RPMI7951 (cell line): ENCODE results near the gene TMEM38A. TPM values are rescaled to one million over a fixed set of nuclear protein-coding genes. Genes with fewer than 3 reads are reported as not detected.

Experiments
- DNase-seq: peaks from one replicate; pipeline ENCODE4 v3.0.0-alpha.2; 2012; ENCODE audit warnings: low read depth
- total RNA-seq: library from RNA; depleted of rRNA; stranded (reverse); fragments of >200 nt; shearing (Covaris generic); gene quantifications from 2 replicates; pipeline ENCODE4 v1.2.3, GENCODE V29; 2014; rRNA removed

Gene TMEM38A, protein sequence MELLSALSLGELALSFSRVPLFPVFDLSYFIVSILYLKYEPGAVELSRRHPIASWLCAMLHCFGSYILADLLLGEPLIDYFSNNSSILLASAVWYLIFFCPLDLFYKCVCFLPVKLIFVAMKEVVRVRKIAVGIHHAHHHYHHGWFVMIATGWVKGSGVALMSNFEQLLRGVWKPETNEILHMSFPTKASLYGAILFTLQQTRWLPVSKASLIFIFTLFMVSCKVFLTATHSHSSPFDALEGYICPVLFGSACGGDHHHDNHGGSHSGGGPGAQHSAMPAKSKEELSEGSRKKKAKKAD
- 1.3 and 3.2 TPM in 2 replicates for total RNA-seq

DNA sequence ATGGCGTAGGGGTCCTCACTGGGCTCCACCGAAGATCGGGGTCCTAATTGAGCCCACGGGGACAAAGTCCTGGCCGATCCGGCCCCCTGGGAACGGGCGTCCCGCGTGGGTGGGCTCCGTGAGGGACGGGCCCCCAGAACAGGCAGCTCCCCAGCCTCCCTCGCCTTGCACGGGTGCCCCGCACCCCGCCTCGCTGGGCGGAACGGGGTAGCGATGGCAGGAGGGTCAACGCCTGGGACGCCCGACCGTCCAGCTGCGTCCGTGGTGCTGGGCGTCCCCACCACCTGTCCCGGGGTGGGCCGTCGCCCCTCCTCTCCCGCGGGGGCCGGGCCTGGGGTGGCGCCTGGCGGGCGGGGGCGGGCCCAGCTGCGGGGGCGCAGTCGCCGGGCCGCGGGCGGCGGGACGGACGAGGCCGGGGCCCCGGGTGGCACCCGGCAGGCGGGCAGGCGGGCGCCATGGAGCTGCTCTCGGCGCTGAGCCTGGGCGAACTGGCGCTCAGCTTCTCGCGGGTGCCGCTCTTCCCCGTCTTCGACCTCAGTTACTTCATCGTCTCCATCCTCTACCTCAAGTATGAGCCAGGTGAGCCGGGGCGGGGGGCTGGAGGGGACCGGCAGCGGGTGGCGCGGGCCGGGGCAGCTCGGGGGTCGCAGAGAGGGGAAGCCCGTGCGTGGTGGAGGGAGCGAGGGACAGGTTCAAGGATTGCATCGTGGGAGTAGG, at the start of gene TMEM38A:
TSS of gene TMEM38A (plus strand) at position 377 of the 717 bp plus-strand sequence. CDS start at position 456, 79 bp downstream.
- peak; percentile 36 for DNase-seq

- DNase-seq: no peak
Observed at GRCh38 chr19:16612636-16613035, 48.3 kb upstream of the TMEM38A start.

GRCh38 chr19:16613841-16614240, 47.1 kb upstream of the TMEM38A start:
- DNase-seq: no peak

DNA sequence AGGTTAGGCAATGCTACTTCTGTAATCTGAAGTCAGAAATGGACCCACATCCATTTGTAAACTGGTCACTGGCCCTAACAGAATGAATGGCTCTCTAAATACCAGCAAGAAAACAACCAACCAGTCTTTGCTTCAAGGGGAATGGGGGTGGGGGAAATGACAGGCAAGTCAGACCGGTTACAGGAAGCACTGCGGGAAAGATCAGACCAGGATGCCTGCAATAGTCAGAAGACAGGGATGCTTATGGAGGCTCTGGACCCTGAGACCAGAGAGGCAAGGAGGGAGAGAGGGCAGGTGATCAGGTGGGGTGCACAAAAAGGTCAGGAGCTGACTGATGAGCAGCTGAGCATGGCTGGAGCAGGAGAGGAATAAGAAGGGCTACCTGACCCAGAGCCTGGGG, 46.0 kb upstream of the TMEM38A start:
- no peak for DNase-seq

- DNase-seq: peak; percentile 15
Observed at GRCh38 chr19:16615808-16616207, 45.1 kb upstream of the TMEM38A start.

DNA sequence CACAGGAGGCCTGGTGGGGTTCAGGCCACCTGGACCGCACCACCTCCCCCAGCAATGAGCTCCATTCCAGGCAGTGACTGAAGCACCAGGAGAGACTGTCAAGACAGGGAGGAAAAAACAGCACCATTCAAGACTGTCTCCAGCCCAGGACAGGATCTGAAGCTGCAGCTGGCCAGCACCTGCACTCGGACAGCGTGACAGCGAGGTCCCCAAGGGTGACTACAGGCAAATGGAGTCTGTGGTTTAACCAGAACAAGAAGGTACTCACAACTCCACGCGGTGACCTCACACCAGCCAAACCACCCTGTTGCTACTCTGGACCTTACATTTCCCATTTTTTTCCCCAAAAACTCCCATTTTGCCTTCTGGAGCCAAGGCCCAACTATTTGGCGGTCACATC, 42.7 kb upstream of the TMEM38A start:
- no peak for DNase-seq

- DNase-seq: no peak
Observed at GRCh38 chr19:16619457-16619856, 41.5 kb upstream of the TMEM38A start.

GRCh38 chr19:16620018-16620417, 40.9 kb upstream of the TMEM38A start:
- no peak for DNase-seq

GRCh38 chr19:16620584-16620983, 40.4 kb upstream of the TMEM38A start:
- no peak for DNase-seq

DNA sequence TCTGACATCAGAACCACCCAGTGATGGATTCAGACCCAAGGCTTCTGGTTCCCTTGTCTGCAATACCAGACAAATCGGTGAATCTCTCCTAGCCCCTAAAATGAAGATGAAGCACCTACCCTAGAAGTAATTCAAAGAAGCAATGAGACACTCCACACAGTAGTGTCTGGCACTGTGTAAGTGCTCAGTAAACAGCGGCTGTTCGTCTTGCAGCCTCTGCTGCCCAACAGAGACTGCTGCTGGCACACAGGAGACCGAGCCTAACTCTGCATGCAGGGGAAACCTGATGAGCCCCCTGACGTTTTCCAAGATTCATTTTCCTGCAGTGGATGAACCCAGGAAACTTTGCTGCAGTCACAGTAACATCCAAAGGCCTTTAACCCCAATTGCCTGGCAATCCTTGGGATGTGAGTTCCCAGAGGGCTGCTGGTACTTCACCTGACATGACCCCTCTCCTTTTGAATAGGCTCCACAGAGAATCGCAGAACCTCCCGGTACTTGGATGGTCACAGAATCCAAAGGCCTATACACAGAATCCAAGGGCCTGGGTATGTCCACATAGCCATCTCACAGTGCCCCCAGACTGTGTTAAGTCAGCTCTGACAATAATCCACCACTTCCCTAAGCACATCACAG, 39.7 kb upstream of the TMEM38A start:
- no peak for DNase-seq

DNA sequence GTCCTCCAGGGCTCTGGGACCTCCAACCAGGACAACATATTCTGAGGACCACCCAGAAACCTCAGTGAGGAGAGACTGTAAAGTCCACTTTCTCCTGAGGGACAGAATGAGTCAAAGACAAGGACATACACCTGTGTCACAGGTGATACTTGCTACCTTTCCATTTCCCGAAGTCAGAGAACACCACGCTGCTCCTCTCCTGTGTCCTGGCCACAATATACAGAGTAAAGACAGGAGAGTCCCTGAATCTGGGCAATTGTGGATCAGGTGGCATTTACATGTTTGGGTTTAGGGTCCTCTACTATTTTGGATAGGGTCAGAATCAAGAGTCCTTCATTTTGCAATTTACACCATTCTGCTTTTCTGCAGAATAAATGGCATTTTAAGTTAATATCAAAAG, 37.9 kb upstream of the TMEM38A start:
- no peak for DNase-seq

GRCh38 chr19:16623576-16623975, 37.4 kb upstream of the TMEM38A start:
- no peak for DNase-seq

DNA sequence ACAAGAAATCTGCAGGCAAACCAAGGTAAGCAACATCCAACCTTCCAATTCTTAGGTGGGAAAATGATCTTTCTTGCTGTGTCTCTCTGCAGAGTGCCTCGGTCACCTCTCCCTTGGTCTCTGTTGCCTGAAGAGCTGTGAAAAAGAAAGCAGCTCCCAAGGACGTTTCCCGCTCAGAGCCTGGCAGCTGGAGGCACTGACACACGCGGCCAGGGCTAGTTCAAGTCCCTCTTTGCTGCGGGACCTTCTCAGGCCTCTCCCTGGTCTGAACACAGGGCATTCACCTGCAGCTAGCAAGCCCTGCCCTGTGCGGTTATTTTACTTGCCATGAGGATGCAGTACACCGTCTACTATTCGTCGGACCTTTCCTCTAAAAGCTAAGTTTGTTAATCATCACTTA, 36.7 kb upstream of the TMEM38A start:
- DNase-seq: no peak

DNA sequence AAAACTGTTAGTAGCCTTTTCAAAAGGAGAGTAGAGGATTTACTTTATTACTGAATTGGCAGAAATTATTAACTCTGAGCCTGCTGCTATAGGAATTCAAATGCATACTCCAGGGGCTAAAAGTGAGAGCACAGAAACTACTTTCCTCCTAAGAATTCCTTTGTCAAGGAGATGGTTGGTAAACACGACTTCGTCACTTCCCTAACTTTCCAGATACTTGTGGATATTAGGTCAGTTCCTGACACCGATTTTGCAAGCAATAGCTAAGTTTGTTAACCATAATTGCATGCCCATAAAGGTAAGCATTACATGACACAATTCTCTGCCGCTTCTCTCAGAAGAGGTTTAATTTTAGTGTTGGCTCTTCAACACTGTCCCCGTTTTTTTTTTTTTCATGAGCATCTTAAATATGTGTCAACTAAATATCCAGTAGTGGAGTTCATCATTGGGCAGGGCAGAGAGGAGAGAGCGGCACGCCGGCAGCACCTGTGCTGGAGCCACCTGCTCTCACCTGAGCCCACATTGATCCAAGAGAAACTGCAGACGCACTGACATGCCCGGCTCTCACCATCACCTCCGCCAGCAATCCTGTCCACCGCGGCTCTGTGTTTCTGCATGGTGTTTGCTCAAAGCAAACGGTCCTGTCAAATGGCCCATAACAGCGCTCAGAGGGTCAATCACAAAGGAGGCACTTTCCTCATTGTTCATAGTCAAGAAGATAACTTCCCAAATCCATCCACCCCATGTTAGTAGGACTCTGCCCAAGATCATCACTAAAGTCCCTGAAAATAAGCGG, 35.6 kb upstream of the TMEM38A start:
- DNase-seq: no peak

DNA sequence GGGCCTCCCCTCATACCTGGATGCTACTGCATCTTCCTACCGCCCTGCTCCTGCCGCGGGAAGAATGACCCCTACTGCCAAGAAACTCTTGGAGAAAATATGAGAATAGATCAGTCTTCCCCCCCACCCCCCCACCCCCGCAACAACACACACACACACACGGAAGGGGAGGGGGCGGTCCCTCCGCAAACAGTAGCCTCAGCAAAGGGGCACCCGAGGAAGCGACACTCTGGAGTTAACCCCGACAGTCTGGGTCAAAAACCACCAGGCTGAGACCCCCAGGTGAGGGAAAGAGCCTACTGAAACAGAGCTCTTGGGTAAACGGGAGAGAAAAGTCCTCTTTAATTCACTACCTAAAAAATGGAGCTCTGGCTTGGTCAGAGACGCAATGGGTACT, 34.1 kb upstream of the TMEM38A start:
- no peak for DNase-seq

- DNase-seq: no peak
Observed at GRCh38 chr19:16627193-16627927, 33.6 kb upstream of the TMEM38A start.

DNA sequence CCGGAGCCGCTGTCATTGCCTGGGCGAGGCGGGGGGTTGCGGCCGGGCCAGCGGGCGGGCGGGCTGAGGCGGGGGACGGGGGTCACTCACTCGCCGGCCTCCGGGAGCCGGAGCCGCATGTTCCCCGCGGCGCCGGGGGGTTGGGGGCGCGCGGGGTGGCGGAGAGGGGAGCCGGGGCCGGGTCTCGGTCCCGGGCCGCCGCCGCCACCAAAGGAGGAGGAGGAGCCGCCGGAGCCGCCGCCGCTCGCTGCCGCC, 33.1 kb upstream of the TMEM38A start:
- no peak for DNase-seq

DNA sequence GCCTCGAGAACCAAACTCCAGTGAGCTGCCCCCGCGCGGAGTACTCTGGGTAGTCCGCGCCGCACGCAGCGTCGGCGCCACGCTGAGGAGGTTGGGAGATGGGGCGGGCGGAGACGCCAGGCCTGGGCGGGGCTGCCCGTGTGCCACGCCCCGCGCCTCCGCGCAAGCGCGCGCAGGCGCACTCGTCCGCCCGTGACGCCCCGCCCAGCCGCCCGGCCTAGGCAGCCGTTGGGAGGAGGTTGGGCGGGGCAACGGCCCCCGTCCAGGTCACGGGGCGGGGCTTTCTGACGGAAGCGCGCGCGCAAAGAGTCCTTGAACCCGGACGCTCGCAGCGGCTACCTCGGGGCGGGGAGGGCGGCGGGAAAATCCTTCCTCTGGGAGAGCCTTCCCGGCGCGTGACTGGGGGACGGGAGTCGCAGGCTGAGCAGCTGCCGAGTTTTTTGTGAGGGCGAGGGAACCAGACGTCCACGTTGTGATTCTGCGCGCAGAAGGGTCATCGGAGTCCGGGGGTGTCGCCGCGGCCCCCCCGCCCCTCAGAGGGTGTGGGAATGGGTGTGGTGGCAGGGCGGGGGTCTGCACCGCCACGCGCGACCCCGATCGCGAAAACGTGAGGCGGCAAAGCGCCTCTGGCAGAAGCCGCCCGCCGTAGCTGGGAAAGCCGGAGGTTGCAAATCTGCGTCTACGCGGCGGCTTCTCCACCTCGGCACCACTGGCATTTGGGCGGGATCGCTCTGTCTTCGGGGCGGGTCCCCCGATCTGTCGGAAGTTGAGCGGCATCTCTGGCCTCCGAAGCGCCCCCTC, 32.6 kb upstream of the TMEM38A start, which contains the start of gene MED26:
TSS of gene MED26 (minus strand) at position 22 of the 801 bp plus-strand sequence. CDS start 261 bp downstream, outside the sequence.
- DNase-seq: peak; percentile 89

DNA sequence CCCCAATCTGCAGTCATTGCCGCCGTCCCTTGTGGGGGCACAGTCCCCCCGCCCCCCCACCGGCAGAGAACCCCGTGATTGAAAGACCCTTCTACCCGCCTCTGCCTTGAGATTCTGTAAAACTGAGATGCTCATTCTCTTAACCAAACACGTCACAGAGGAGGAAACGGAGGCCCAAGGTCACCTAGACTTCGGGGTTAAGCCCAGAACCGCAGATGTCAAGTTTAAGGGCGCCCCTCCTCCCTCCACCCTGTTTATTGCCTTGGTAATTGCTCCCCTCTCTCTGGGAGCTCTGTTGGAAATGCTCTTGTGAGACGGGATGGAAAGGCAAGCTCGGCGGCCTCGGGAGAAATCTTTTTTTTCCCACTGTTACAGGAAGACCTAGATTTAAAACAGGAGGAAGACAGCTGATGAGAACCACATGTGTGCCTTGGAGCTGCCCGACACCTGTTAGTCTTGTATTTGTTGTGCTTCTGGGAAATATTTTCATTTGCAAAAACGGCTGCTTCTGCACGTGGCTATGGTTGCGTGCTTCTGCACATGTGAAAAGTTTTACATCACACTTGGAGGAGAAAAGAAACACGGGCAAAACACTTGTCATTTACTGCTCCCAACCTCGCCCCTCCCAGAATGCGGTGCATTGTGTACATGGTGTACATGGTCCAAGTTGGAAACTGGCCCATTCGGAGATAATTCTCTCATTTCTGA, 31.8 kb upstream of the TMEM38A start:
- peak; percentile 69 for DNase-seq

GRCh38 chr19:16631465-16631864, 29.5 kb upstream of the TMEM38A start:
- DNase-seq: no peak
